ENCODE data around the gene GPR17. TPM values are rescaled to one million over a fixed set of nuclear protein-coding genes. Genes with fewer than 3 reads are reported as not detected.

Gene GPR17
- total RNA-seq, 2 experiments from 2014 or later = 0.22 TPM; not detected in 1

DNA sequence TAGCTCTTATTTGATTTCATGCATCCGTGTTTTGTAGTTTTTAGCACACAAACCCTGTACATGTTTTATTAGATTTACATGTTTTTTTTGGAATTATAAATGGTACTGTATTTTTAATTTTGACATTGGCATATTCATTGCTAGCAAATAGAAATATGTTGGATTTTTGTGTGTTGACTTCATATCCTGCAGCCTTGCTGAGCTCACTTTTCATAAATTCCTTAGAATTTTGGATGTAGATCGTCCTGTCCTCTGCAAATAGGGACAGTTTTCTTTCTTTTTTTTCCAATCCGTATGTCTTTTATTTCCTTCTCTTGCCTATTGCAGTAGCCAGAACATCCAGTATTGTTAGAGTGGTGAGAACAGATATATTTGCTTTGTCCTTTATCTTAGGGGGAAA lies 46.7 kb upstream of the GPR17 start:
- Histone ChIP-seq H3K4me2 (ENCODE audit: low read length) (no peak overlapping the region), H3K4me1 (ENCODE audit: insufficient read depth, low read length, poor library complexity, severe bottlenecking) (no peaks in the 10 kb centered on the region), H3K9me3 (ENCODE audit: low read length) (no peaks in the 10 kb centered on the region), H3K4me3 (ENCODE audit: low read depth, low read length, poor library complexity, severe bottlenecking) (no peak overlapping the region), H3K27ac (ENCODE audit: low read depth, low read length, poor library complexity, severe bottlenecking) (no peak overlapping the region), H3K79me2 (ENCODE audit: insufficient read depth, low read depth, low read length) (no peaks in the 10 kb centered on the region), H4K20me1 (ENCODE audit: insufficient read depth, low read length) (no peaks in the 10 kb centered on the region), H2AFZ (ENCODE audit: low read length) (no peak overlapping the region), H3K36me3 (ENCODE audit: insufficient read depth, low read length) (no peaks in the 10 kb centered on the region), H3K9me2 (ENCODE audit: insufficient read depth, low read length) (no peaks in the 10 kb centered on the region)
- TF ChIP-seq, protein P1, sequence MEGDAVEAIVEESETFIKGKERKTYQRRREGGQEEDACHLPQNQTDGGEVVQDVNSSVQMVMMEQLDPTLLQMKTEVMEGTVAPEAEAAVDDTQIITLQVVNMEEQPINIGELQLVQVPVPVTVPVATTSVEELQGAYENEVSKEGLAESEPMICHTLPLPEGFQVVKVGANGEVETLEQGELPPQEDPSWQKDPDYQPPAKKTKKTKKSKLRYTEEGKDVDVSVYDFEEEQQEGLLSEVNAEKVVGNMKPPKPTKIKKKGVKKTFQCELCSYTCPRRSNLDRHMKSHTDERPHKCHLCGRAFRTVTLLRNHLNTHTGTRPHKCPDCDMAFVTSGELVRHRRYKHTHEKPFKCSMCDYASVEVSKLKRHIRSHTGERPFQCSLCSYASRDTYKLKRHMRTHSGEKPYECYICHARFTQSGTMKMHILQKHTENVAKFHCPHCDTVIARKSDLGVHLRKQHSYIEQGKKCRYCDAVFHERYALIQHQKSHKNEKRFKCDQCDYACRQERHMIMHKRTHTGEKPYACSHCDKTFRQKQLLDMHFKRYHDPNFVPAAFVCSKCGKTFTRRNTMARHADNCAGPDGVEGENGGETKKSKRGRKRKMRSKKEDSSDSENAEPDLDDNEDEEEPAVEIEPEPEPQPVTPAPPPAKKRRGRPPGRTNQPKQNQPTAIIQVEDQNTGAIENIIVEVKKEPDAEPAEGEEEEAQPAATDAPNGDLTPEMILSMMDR (conservative IDR thresholded peaks at IDR 0.05; ENCODE audit: low read length) = no peak
- DNase-seq (ENCODE audit: low spot score) = no peak
- intact Hi-C loops (cut with micrococcal nuclease; ENCODE audit: unreplicated experiment) = loop anchor here (10.0 kb wide), 1 partner anchor 266 kb away; no protein-coding TSS in a partner anchor
- ChIA-PET CTCF (ENCODE audit: unreplicated experiment) (no interaction called here), POLR2A (no interaction called here)
- no TSS peak for BruUV-seq (replicated peaks)

DNA sequence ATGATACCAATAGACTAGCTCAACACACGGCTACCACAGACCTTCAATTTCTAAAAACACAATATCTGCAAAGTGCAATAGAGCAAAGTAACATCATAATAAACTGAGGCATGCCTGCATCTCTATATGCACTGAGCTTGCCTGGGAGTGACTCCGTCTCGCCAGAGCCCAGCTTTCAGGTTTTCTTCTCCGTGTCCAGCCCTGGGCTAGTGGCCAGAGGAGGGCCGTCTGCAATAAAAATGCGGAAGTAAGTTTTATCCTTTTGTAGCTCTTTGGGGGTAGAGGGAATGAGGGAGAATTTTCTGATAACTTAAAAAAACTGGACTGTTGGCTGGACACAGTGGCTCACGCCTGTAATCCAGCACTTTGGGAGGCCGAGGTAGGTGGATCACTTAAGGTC lies 41.0 kb upstream of the GPR17 start:
- H3K4me2 ChIP-seq (ENCODE audit: low read length) = no peak overlapping the region
- H3K4me1 ChIP-seq (ENCODE audit: insufficient read depth, low read length, poor library complexity, severe bottlenecking) = no peaks in the 10 kb centered on the region
- no peaks in the 10 kb centered on the region for H3K9me3 ChIP-seq (ENCODE audit: low read length)
- TF ChIP-seq, protein P1 (conservative IDR thresholded peaks at IDR 0.05; ENCODE audit: low read length) = no peak
- TF ChIP-seq EZH2phosphoT487 (IDR thresholded peaks at IDR 0.05; ENCODE audit: borderline replicate concordance, low read depth, low read length) = no peak
- no peak overlapping the region for H2AFZ ChIP-seq (ENCODE audit: low read length)
- ChIA-PET POLR2A (interaction anchor here (0.6 kb wide), 1 partner anchor 106 kb away, joined by 3 read pairs; no protein-coding TSS in a partner anchor), CTCF (ENCODE audit: unreplicated experiment) (no interaction called here)
- H4K20me1 ChIP-seq (ENCODE audit: insufficient read depth, low read length) = no peaks in the 10 kb centered on the region
- no peaks in the 10 kb centered on the region for H3K9me2 ChIP-seq (ENCODE audit: insufficient read depth, low read length)
- H3K36me3 ChIP-seq (ENCODE audit: insufficient read depth, low read length) = no peaks in the 10 kb centered on the region
- no peak overlapping the region for H3K27ac ChIP-seq (ENCODE audit: low read depth, low read length, poor library complexity, severe bottlenecking)
- H3K79me2 ChIP-seq (ENCODE audit: insufficient read depth, low read depth, low read length) = no peaks in the 10 kb centered on the region
- intact Hi-C loops (cut with micrococcal nuclease; ENCODE audit: unreplicated experiment) = no loop called here
- H3K4me3 ChIP-seq (ENCODE audit: low read depth, low read length, poor library complexity, severe bottlenecking) = no peak overlapping the region
- no TSS peak for BruUV-seq (replicated peaks)
- DNase-seq (ENCODE audit: low spot score) = no peak

DNA sequence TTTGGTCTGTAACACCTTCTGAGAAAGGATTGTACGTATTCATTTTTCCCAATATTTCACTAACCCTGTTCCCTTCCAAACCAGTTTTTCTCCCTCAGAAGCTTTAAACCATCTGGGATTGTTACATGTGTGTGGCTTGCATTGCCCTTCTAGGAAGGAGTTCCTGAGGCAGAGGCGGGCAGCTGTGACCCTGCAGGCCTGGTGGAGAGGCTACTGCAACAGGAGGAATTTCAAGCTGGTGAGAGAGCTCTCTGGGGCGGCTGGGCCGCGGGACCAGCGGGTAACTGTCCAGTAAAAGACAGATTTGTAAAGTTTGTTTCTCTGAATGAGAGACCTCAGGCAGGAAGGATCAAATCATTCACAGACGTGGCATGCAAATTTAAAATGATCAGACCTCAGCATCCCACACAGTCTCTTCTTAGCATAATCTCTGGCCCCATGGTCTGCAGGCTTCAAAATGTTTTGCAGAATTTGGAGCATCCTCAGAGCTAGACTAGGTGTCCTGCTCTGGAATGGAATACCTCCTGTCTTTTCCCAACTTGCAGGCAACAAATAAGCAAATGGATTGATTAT lies 40.2 kb upstream of the GPR17 start:
- no TSS peak for BruUV-seq (replicated peaks)
- Histone ChIP-seq H3K9me2 (ENCODE audit: insufficient read depth, low read length) (no peaks in the 10 kb centered on the region), H2AFZ (ENCODE audit: low read length) (no peak overlapping the region), H3K4me2 (ENCODE audit: low read length) (no peak overlapping the region), H3K4me3 (ENCODE audit: low read depth, low read length, poor library complexity, severe bottlenecking) (no peak overlapping the region), H3K79me2 (ENCODE audit: insufficient read depth, low read depth, low read length) (no peaks in the 10 kb centered on the region), H3K9me3 (ENCODE audit: low read length) (no peaks in the 10 kb centered on the region), H3K36me3 (ENCODE audit: insufficient read depth, low read length) (no peaks in the 10 kb centered on the region), H3K4me1 (ENCODE audit: insufficient read depth, low read length, poor library complexity, severe bottlenecking) (no peaks in the 10 kb centered on the region), H3K27ac (ENCODE audit: low read depth, low read length, poor library complexity, severe bottlenecking) (no peak overlapping the region), H4K20me1 (ENCODE audit: insufficient read depth, low read length) (no peaks in the 10 kb centered on the region)
- intact Hi-C loops (cut with micrococcal nuclease; ENCODE audit: unreplicated experiment) = no loop called here
- POLR2A ChIA-PET = interaction anchor here (0.6 kb wide), 1 partner anchor 106 kb away, joined by 3 read pairs; no protein-coding TSS in a partner anchor
- no peak for DNase-seq (ENCODE audit: low spot score)
- TF ChIP-seq EZH2phosphoT487 (IDR thresholded peaks at IDR 0.05; ENCODE audit: borderline replicate concordance, low read depth, low read length) = no peak
- TF ChIP-seq, protein P1 (conservative IDR thresholded peaks at IDR 0.05; ENCODE audit: low read length) = no peak
- CTCF ChIA-PET (ENCODE audit: unreplicated experiment) = no interaction called here

All from OCI-LY7 (cell line).